NT2/D1 (cell line): ENCODE results near the gene PDE6B.

Experiments used
- DNase-seq: peaks from one replicate; pipeline ENCODE4 v3.0.0-alpha.2; 2011; ENCODE audit warnings: low read depth, low spot score
- H3K27me3 ChIP-seq: 2 replicates; pipeline ENCODE4 v1.6.0; 2011; ENCODE audit warnings: mild to moderate bottlenecking; ENCODE audit not compliant: insufficient read length, insufficient read depth
- H3K36me3 ChIP-seq: 2 replicates; pipeline ENCODE4 v1.6.1; 2011; ENCODE audit warnings: mild to moderate bottlenecking, low read length, mixed read lengths; ENCODE audit not compliant: insufficient read depth, insufficient read length
- H3K4me1 ChIP-seq: 2 replicates; pipeline ENCODE4 v1.5.1; 2011; ENCODE audit not compliant: insufficient read depth, insufficient read length
- H3K4me3 ChIP-seq: 2 replicates; pipeline ENCODE4 v1.5.1; 2011; ENCODE audit warnings: low read depth; ENCODE audit not compliant: insufficient read length
- H3K9ac ChIP-seq: 2 replicates; pipeline ENCODE4 v1.6.0; 2011; ENCODE audit warnings: low read depth; ENCODE audit not compliant: insufficient read length
- H3K9me3 ChIP-seq: 2 replicates; pipeline ENCODE4 v1.5.1; 2011; ENCODE audit warnings: mild to moderate bottlenecking, low read length; ENCODE audit not compliant: insufficient read depth
- SUZ12 ChIP-seq: IDR thresholded peaks from 2 replicates; pipeline ENCODE4 v1.6.1; 2011; ENCODE audit not compliant: insufficient read length, insufficient read depth; ENCODE audit errors: extremely low read depth
- YY1 ChIP-seq: IDR thresholded peaks from 2 replicates; pipeline ENCODE4 v1.6.1; 2011; ENCODE audit not compliant: insufficient read length, insufficient read depth
- ZNF274 ChIP-seq: IDR thresholded peaks from 2 replicates; pipeline ENCODE4 v1.6.1; 2011; ENCODE audit warnings: mild to moderate bottlenecking, low read depth, low read length

PDE6B gene

GRCh38 chr4:604131-604530 lies 21.2 kb upstream of the PDE6B start:
- Histone ChIP-seq H3K36me3 (no peaks in the 10 kb centered on the region), H3K4me1 (peaks cover 16% of the 10 kb centered on the region), H3K9ac (no peak overlapping the region), H3K9me3 (no peaks in the 10 kb centered on the region), H3K27me3 (no peaks in the 10 kb centered on the region), H3K4me3 (no peak overlapping the region)
- TF ChIP-seq ZNF274, result no peak
- no peak for TF ChIP-seq YY1
- no peak for TF ChIP-seq SUZ12
- DNase-seq, result no peak

GRCh38 chr4:605702-606425 lies 19.5 kb upstream of the PDE6B start:
- TF ChIP-seq SUZ12 (no peak), YY1 (no peak), ZNF274 (no peak)
- Histone ChIP-seq H3K9me3 (no peaks in the 10 kb centered on the region), H3K4me3 (no peak overlapping the region), H3K9ac (no peak overlapping the region), H3K27me3 (no peaks in the 10 kb centered on the region), H3K36me3 (no peaks in the 10 kb centered on the region), H3K4me1 (peaks cover 10% of the 10 kb centered on the region)
- DNase-seq, result no peak

GRCh38 chr4:608236-608635 lies 17.1 kb upstream of the PDE6B start:
- no peak for TF ChIP-seq ZNF274
- TF ChIP-seq SUZ12, result no peak
- no peak for DNase-seq
- Histone ChIP-seq H3K9ac (no peak overlapping the region), H3K36me3 (no peaks in the 10 kb centered on the region), H3K4me3 (no peak overlapping the region), H3K27me3 (no peaks in the 10 kb centered on the region), H3K9me3 (no peaks in the 10 kb centered on the region), H3K4me1 (peaks cover 3% of the 10 kb centered on the region)

GRCh38 chr4:609400-610050 lies 15.8 kb upstream of the PDE6B start:
- no peaks in the 10 kb centered on the region for H3K9me3 ChIP-seq
- H3K9ac ChIP-seq, result no peak overlapping the region
- H3K27me3 ChIP-seq, result no peaks in the 10 kb centered on the region
- no peak overlapping the region for H3K4me3 ChIP-seq
- no peaks in the 10 kb centered on the region for H3K36me3 ChIP-seq
- no peak for DNase-seq
- no peak for TF ChIP-seq ZNF274
- TF ChIP-seq YY1, result no peak
- TF ChIP-seq SUZ12, result no peak
- H3K4me1 ChIP-seq, result peaks cover 3% of the 10 kb centered on the region

GRCh38 chr4:610411-611261 lies 14.7 kb upstream of the PDE6B start:
- Histone ChIP-seq H3K9ac (no peak overlapping the region), H3K27me3 (no peaks in the 10 kb centered on the region), H3K36me3 (no peaks in the 10 kb centered on the region), H3K4me1 (peaks cover 3% of the 10 kb centered on the region), H3K9me3 (no peaks in the 10 kb centered on the region), H3K4me3 (no peak overlapping the region)
- no peak for DNase-seq
- TF ChIP-seq SUZ12 (no peak), YY1 (no peak), ZNF274 (no peak)

GRCh38 chr4:612052-612748 lies 13.2 kb upstream of the PDE6B start:
- Histone ChIP-seq H3K4me1 (peaks cover 3% of the 10 kb centered on the region), H3K36me3 (no peaks in the 10 kb centered on the region), H3K9ac (peak overlapping the region; percentile 27), H3K4me3 (no peak overlapping the region), H3K27me3 (no peaks in the 10 kb centered on the region), H3K9me3 (no peaks in the 10 kb centered on the region)
- TF ChIP-seq SUZ12 (no peak), YY1 (no peak), ZNF274 (no peak)
- no peak for DNase-seq
